MM.1S (cell line): ENCODE results near the gene CUL7.

ENCODE experiments used
- DNase-seq: peaks from one replicate; pipeline ENCODE4 v3.0.0-alpha.2; 2015
- H2AFZ ChIP-seq: fragments of 300-600 bp; sonication (generic); 2 replicates; pipeline ENCODE4 v1.6.0; 2016; ENCODE audit warnings: antibody characterized with exemption, low read length
- H3F3A ChIP-seq: fragments of 300-600 bp; sonication (generic); 2 replicates; pipeline ENCODE4 v1.6.1; 2016; ENCODE audit warnings: mild to moderate bottlenecking, antibody characterized with exemption, low read length, moderate library complexity, mixed read lengths; ENCODE audit not compliant: insufficient read depth
- H3K27ac ChIP-seq: fragments of 300-600 bp; sonication (generic); 2 replicates; pipeline ENCODE4 v1.5.1; 2016; ENCODE audit warnings: mild to moderate bottlenecking, low read length
- H3K27me3 ChIP-seq: fragments of 300-600 bp; sonication (generic); replicated peaks from 2 replicates; pipeline ENCODE4 v1.6.0; 2016; ENCODE audit warnings: low read length; ENCODE audit not compliant: insufficient read depth
- H3K36me3 ChIP-seq: fragments of 300-600 bp; sonication (generic); replicated peaks from 2 replicates; pipeline ENCODE4 v1.6.1; 2016; ENCODE audit warnings: mild to moderate bottlenecking, low read length, mixed read lengths; ENCODE audit not compliant: insufficient read depth
- H3K4me1 ChIP-seq: fragments of 300-600 bp; sonication (generic); 2 replicates; pipeline ENCODE4 v1.6.1; 2016; ENCODE audit warnings: low read length, mixed read lengths
- H3K4me2 ChIP-seq: fragments of 300-600 bp; sonication (generic); 2 replicates; pipeline ENCODE4 v1.6.0; 2016; ENCODE audit warnings: low read depth, low read length
- H3K4me3 ChIP-seq: fragments of 300-600 bp; sonication (generic); 2 replicates; pipeline ENCODE4 v1.5.1; 2016; ENCODE audit warnings: low read length, mixed read lengths
- H3K79me2 ChIP-seq: fragments of 300-600 bp; sonication (generic); 2 replicates; pipeline ENCODE4 v1.6.1; 2016; ENCODE audit warnings: mixed run types, low read length, mixed read lengths
- H3K9ac ChIP-seq: fragments of 300-600 bp; sonication (generic); 2 replicates; pipeline ENCODE4 v1.6.1; 2016; ENCODE audit warnings: low read length, mixed read lengths
- H3K9me2 ChIP-seq: fragments of 300-600 bp; sonication (generic); replicated peaks from 2 replicates; pipeline ENCODE4 v1.6.1; 2016; ENCODE audit warnings: mild to moderate bottlenecking, low read length, mixed read lengths; ENCODE audit not compliant: insufficient read depth
- H3K9me3 ChIP-seq: fragments of 300-600 bp; sonication (generic); replicated peaks from 2 replicates; pipeline ENCODE4 v1.6.1; 2016; ENCODE audit warnings: mild to moderate bottlenecking, low read length, mixed read lengths; ENCODE audit not compliant: insufficient read depth
- H4K20me1 ChIP-seq: fragments of 300-600 bp; sonication (generic); 2 replicates; pipeline ENCODE4 v1.6.1; 2016; ENCODE audit warnings: mild to moderate bottlenecking, low read length, moderate library complexity, mixed read lengths; ENCODE audit not compliant: insufficient read depth
- CTCF ChIP-seq: fragments of 300-600 bp; sonication (generic); IDR thresholded peaks from 2 replicates; pipeline ENCODE4 v1.5.1; 2016; ENCODE audit warnings: antibody characterized with exemption, low read length, mixed read lengths
- EZH2 ChIP-seq: fragments of 300-600 bp; sonication (generic); optimal IDR thresholded peaks from 2 replicates; pipeline ENCODE3; 2017; ENCODE audit warnings: low read depth, mild to moderate bottlenecking, antibody characterized with exemption, low read length, mixed read lengths
- EZH2phosphoT487 ChIP-seq: fragments of 300-600 bp; sonication (generic); IDR thresholded peaks from 2 replicates; pipeline ENCODE4 v1.6.1; 2018; ENCODE audit warnings: antibody characterized with exemption, low read length

The CUL7 gene

GRCh38 chr6:43090559-43090956, 36.9 kb upstream of the CUL7 start:
- Histone ChIP-seq H3K4me3 (no peak overlapping the region), H3K4me1 (no peaks in the 10 kb centered on the region), H3F3A (no peaks in the 10 kb centered on the region), H4K20me1 (no peaks in the 10 kb centered on the region), H3K79me2 (no peaks in the 10 kb centered on the region), H3K27ac (no peak overlapping the region), H3K9ac (no peak overlapping the region), H3K36me3 (no peaks in the 10 kb centered on the region), H3K9me2 (no peaks in the 10 kb centered on the region), H3K4me2 (no peak overlapping the region), H3K27me3 (no peaks in the 10 kb centered on the region), H3K9me3 (no peaks in the 10 kb centered on the region), H2AFZ (no peak overlapping the region)
- no peak for DNase-seq
- TF ChIP-seq EZH2phosphoT487: no peak
- no peak for TF ChIP-seq CTCF
- TF ChIP-seq EZH2: no peak

- Histone ChIP-seq H3K9me3 (no peaks in the 10 kb centered on the region), H3K4me3 (no peak overlapping the region), H3K36me3 (no peaks in the 10 kb centered on the region), H3K27me3 (no peaks in the 10 kb centered on the region), H3K4me1 (no peaks in the 10 kb centered on the region), H3K79me2 (no peaks in the 10 kb centered on the region), H3F3A (no peaks in the 10 kb centered on the region), H2AFZ (no peak overlapping the region), H3K27ac (no peak overlapping the region), H3K4me2 (no peak overlapping the region), H4K20me1 (no peaks in the 10 kb centered on the region), H3K9ac (no peak overlapping the region), H3K9me2 (no peaks in the 10 kb centered on the region)
- DNase-seq: no peak
- TF ChIP-seq EZH2phosphoT487 (no peak), CTCF (no peak), EZH2 (no peak)
Observed at GRCh38 chr6:43089874-43090558, 36.4 kb upstream of the CUL7 start.

GRCh38 chr6:43089467-43089866, 35.8 kb upstream of the CUL7 start:
- H3K4me3 ChIP-seq: no peak overlapping the region
- TF ChIP-seq EZH2 (no peak), CTCF (no peak)
- no peaks in the 10 kb centered on the region for H3K27me3 ChIP-seq
- no peaks in the 10 kb centered on the region for H3K4me1 ChIP-seq
- no peak overlapping the region for H3K4me2 ChIP-seq
- H3K9me3 ChIP-seq: no peaks in the 10 kb centered on the region
- H3K27ac ChIP-seq: no peak overlapping the region
- no peaks in the 10 kb centered on the region for H3K79me2 ChIP-seq
- H4K20me1 ChIP-seq: no peaks in the 10 kb centered on the region
- no peaks in the 10 kb centered on the region for H3K9me2 ChIP-seq
- H3F3A ChIP-seq: no peaks in the 10 kb centered on the region
- no peak for DNase-seq
- H2AFZ ChIP-seq: no peak overlapping the region
- H3K36me3 ChIP-seq: no peaks in the 10 kb centered on the region
- H3K9ac ChIP-seq: no peak overlapping the region
